Suppressor macrophage treated with lipopolysaccharide for 4 hours (primary cell): ENCODE measurements around the gene NCBP2.
"Not testable (repeated sequence)": the region's sequence is repeated elsewhere in the genome, so short reads cannot be mapped to it uniquely, and the experiment has no call there.

Experiments
- DNase-seq: peaks from one replicate; pipeline ENCODE4 v3.0.0-alpha.2; 2020

NCBP2 gene

GRCh38 chr3:196967412-196968232, 25.3 kb upstream of the NCBP2 start:
- DNase-seq = no peak

- no peak for DNase-seq
These were observed 24.4 kb upstream of the NCBP2 start for GRCh38 chr3:196966526-196967401.

- no peak for DNase-seq
These were observed 23.5 kb upstream of the NCBP2 start for GRCh38 chr3:196965804-196966173.

- no peak for DNase-seq
These were observed 22.9 kb upstream of the NCBP2 start for GRCh38 chr3:196965112-196965803.

- DNase-seq = no peak
These were observed 21.3 kb upstream of the NCBP2 start for GRCh38 chr3:196963631-196963953.

GRCh38 chr3:196962930-196963630, 20.8 kb upstream of the NCBP2 start:
- DNase-seq = no peak

GRCh38 chr3:196962108-196962929, 20.0 kb upstream of the NCBP2 start:
- no peak for DNase-seq

- DNase-seq = no peak
These were observed 12.5 kb upstream of the NCBP2 start for GRCh38 chr3:196954832-196955231.

- DNase-seq = no peak
These were observed 9.0 kb upstream of the NCBP2 start for GRCh38 chr3:196951371-196951770.

GRCh38 chr3:196949750-196950149, 7.4 kb upstream of the NCBP2 start:
- no peak for DNase-seq

- no peak for DNase-seq
These were observed 6.9 kb upstream of the NCBP2 start for GRCh38 chr3:196949285-196949619.

- no peak for DNase-seq
These were observed 6.3 kb upstream of the NCBP2 start for GRCh38 chr3:196948442-196949284.

- DNase-seq = no peak
These were observed 5.6 kb upstream of the NCBP2 start for GRCh38 chr3:196947860-196948441.

GRCh38 chr3:196947136-196947859, 5.0 kb upstream of the NCBP2 start:
- DNase-seq = no peak

GRCh38 chr3:196944037-196944790, 1.9 kb upstream of the NCBP2 start:
- DNase-seq = not testable (repeated sequence)

GRCh38 chr3:196942915-196943277, 568 bp upstream of the NCBP2 start:
- DNase-seq = peak; percentile 16

- peak; percentile 70 for DNase-seq
These were observed 551 bp downstream of the NCBP2 start for GRCh38 chr3:196941729-196942225.

- no peak for DNase-seq
These were observed 3.8 kb downstream of the NCBP2 start for GRCh38 chr3:196938576-196938975.

- no peak for DNase-seq
These were observed 4.2 kb downstream of the NCBP2 start for GRCh38 chr3:196938124-196938523.
